ENCODE measurements around the gene CTNNBL1.

DNA sequence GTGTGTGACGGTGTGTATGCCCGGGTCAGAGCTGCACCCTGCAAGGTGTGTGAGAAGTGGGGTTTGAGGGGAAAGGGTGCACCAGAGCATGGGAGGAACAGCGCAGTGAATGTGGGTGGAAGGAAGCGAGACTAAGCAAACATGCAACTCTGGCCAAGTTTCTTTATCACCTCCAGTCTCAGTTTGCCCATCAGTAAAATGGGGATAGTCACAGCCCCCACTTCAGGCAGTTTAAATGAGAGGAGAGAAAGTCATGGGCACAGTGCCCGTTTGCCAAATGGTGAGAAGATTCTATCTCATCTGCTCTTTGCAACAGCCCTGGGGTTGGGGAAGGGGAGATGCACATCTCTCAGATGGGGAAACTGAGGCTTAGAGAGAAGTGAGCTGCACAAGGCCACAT, 196.3 kb downstream of the CTNNBL1 start:
- TF ChIP-seq, protein P1, sequence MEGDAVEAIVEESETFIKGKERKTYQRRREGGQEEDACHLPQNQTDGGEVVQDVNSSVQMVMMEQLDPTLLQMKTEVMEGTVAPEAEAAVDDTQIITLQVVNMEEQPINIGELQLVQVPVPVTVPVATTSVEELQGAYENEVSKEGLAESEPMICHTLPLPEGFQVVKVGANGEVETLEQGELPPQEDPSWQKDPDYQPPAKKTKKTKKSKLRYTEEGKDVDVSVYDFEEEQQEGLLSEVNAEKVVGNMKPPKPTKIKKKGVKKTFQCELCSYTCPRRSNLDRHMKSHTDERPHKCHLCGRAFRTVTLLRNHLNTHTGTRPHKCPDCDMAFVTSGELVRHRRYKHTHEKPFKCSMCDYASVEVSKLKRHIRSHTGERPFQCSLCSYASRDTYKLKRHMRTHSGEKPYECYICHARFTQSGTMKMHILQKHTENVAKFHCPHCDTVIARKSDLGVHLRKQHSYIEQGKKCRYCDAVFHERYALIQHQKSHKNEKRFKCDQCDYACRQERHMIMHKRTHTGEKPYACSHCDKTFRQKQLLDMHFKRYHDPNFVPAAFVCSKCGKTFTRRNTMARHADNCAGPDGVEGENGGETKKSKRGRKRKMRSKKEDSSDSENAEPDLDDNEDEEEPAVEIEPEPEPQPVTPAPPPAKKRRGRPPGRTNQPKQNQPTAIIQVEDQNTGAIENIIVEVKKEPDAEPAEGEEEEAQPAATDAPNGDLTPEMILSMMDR (IDR thresholded peaks at IDR 0.05) = no peak
- TF ChIP-seq POLR2AphosphoS5 (IDR thresholded peaks at IDR 0.05; ENCODE audit: low read depth, low read length) = no peak
- TF ChIP-seq SIN3A (IDR thresholded peaks at IDR 0.05; ENCODE audit: borderline replicate concordance, insufficient read depth, low read depth, low read length) = no peak
- no peak for TF ChIP-seq TCF7L2 (IDR thresholded peaks at IDR 0.05; ENCODE audit: low read depth, low read length)
- TF ChIP-seq REST (IDR thresholded peaks at IDR 0.05; ENCODE audit: insufficient read depth in 1 of 2, low read depth in 2 of 2, low read length in 1 of 2) = no peak

Data from Panc1 (cell line).